Neuronal stem cell (in vitro differentiated cells): ENCODE data around the gene UNC13D.

Experiments used
- DNase-seq: peaks from one replicate; pipeline ENCODE4 v3.0.0-alpha.2; 2013; ENCODE audit warnings: low spot score
- H2AFZ ChIP-seq: one replicate; pipeline ENCODE4 v1.6.1; 2013; ENCODE audit warnings: mild to moderate bottlenecking, low read length, inconsistent platforms
- H2AK5ac ChIP-seq: 2 replicates; pipeline ENCODE4 v1.6.1; 2013; ENCODE audit warnings: low read depth, mild to moderate bottlenecking, inconsistent platforms, low read length, moderate library complexity, mixed read lengths
- H2BK120ac ChIP-seq: 2 replicates; pipeline ENCODE4 v1.6.1; 2013; ENCODE audit warnings: low read depth, mild to moderate bottlenecking, inconsistent platforms, low read length, moderate library complexity, mixed read lengths
- H2BK12ac ChIP-seq: one replicate; pipeline ENCODE4 v1.6.1; 2013; ENCODE audit warnings: low read length, inconsistent platforms
- H2BK15ac ChIP-seq: 2 replicates; pipeline ENCODE4 v1.6.1; 2013; ENCODE audit warnings: mild to moderate bottlenecking, low read length, inconsistent platforms, mixed read lengths
- H2BK5ac ChIP-seq: one replicate; pipeline ENCODE4 v1.6.1; 2013; ENCODE audit warnings: inconsistent platforms, mild to moderate bottlenecking, low read length, moderate library complexity
- H3K14ac ChIP-seq: one replicate; pipeline ENCODE4 v1.6.1; 2013; ENCODE audit warnings: low read length, inconsistent platforms
- H3K18ac ChIP-seq: 2 replicates; pipeline ENCODE4 v1.6.1; 2013; ENCODE audit warnings: low read length, inconsistent platforms
- H3K23ac ChIP-seq: 2 replicates; pipeline ENCODE4 v1.6.1; 2013; ENCODE audit warnings: low read depth, mild to moderate bottlenecking, mixed read lengths, low read length, inconsistent platforms; ENCODE audit not compliant: poor library complexity
- H3K27ac ChIP-seq: replicated peaks from 3 replicates; pipeline ENCODE4 v1.5.1; 2013; ENCODE audit warnings: low read length, inconsistent platforms
- H3K27me3 ChIP-seq, 3 experiments: 2 replicates each; pipeline ENCODE4 v1.6.1; 2013; ENCODE audit warnings: low read length in 3 of 3, mild to moderate bottlenecking in 2 of 3, inconsistent platforms in 1 of 3, low read depth in 1 of 3, mixed read lengths in 1 of 3, moderate library complexity in 1 of 3; ENCODE audit not compliant: control insufficient read depth in 3 of 3, insufficient read depth in 3 of 3
- H3K36me3 ChIP-seq, 2 donors: replicated peaks in 1 of 2; 2 replicates each; pipeline ENCODE4 v1.6.1; 2013; ENCODE audit warnings: low read length in 2 of 2; ENCODE audit not compliant: control insufficient read depth in 2 of 2, insufficient read depth in 2 of 2
- H3K4ac ChIP-seq: 2 replicates; pipeline ENCODE4 v1.6.1; 2013; ENCODE audit warnings: inconsistent platforms, mild to moderate bottlenecking, low read length, moderate library complexity
- H3K4me1 ChIP-seq, 2 donors: 1 replicate in 1 of 2; 2 replicates in 1 of 2; pipeline ENCODE4 v1.6.1; 2013; ENCODE audit warnings: low read length in 2 of 2, low read depth in 1 of 2; ENCODE audit not compliant: control insufficient read depth in 2 of 2, insufficient read depth in 1 of 2
- H3K4me2 ChIP-seq: one replicate; pipeline ENCODE4 v1.6.1; 2013; ENCODE audit warnings: mild to moderate bottlenecking, low read length, inconsistent platforms; ENCODE audit not compliant: insufficient read depth, poor library complexity, severe bottlenecking
- H3K4me3 ChIP-seq, 2 donors: 2 replicates each; pipeline ENCODE4 v1.5.1; 2013; ENCODE audit warnings: low read length in 2 of 2, mild to moderate bottlenecking in 2 of 2, inconsistent platforms in 1 of 2, moderate library complexity in 1 of 2
- H3K79me1 ChIP-seq: one replicate; pipeline ENCODE4 v1.6.1; 2013; ENCODE audit warnings: low read depth, mild to moderate bottlenecking, inconsistent platforms, low read length, moderate library complexity
- H3K9ac ChIP-seq: one replicate; pipeline ENCODE4 v1.6.1; 2013; ENCODE audit warnings: mild to moderate bottlenecking, low read depth, low read length, inconsistent platforms; ENCODE audit not compliant: poor library complexity
- H3K9me3 ChIP-seq, 2 donors: replicated peaks in 1 of 2; 2 replicates each; pipeline versions ENCODE3 to v1.6.1; 2013; ENCODE audit warnings: low read length in 2 of 2, mild to moderate bottlenecking in 2 of 2, inconsistent platforms in 1 of 2, low read depth in 1 of 2, mixed read lengths in 1 of 2, moderate library complexity in 1 of 2; ENCODE audit not compliant: control insufficient read depth in 2 of 2, insufficient read depth in 1 of 2
- H4K8ac ChIP-seq: one replicate; pipeline ENCODE4 v1.6.1; 2013; ENCODE audit warnings: low read depth, mild to moderate bottlenecking, inconsistent platforms, low read length, moderate library complexity
- H4K91ac ChIP-seq: one replicate; pipeline ENCODE4 v1.6.1; 2013; ENCODE audit warnings: low read length, low read depth, mild to moderate bottlenecking, inconsistent platforms; ENCODE audit not compliant: poor library complexity
- WGBS, 2 donors: extraction: QIAGEN DNeasy Blood & Tissue Kit; methylation state at CpG; one replicate each; pipeline ENCODE4 v1.1.7; 2013; ENCODE audit warnings: missing lambda C conversion rate in 2 of 2, mixed read lengths in 1 of 2; ENCODE audit not compliant: insufficient read length in 2 of 2, insufficient replicate concordance in 1 of 2; ENCODE audit errors: extremely low coverage in 2 of 2; 5-methylcytosine and 5-hydroxymethylcytosine counted together

UNC13D gene

DNA sequence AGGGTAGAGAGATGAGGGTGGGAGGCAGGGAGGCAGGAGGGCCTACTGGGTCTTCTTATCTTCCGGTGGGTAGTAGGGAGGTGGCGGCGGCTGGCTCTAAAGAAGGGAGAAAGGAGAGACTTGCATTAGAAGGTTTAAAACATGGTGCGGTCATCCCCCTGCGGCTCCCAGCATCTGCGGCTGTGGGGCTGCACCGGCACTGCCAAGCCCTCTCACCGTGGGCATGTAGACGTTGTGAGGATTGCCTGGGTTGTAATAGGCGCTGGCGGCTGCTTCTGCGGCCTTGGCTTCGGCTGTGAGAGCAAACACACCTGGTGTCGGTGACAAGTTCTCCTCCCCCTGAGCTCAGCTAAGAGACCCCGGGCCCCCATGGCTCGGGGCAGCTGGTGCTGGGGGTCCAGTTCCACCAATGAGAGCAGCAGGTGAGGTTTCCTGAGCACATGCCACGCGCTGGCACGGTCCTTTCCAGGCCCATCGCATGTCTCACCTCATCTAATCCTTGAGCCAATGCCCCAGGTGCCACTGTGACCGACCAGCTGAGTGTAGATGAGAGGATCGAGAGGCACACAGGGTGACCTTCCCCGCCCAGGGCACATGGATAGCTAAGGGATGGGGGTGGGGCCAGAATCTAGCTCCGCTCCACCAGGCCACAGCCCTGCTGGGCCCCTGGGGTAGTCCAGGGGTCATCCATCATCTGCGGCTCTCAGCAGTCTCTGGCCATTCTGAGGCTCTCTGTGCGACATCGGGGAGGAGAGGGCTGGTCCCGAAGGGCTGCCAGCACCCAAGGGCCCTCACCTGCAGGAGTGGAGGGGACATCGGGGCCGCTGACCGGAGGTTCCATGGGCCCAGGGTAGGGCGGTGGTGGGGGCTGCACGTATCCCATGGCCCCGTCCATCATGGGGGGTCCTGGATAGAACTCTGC, 2.7 kb upstream of the UNC13D start:
- Histone ChIP-seq H3K36me3 (peaks cover 37 to 56% of the 10 kb centered on the region in 2 donors), H3K4ac (no peak overlapping the region), H4K91ac (no peak overlapping the region), H3K27me3 (no peaks in the 10 kb centered on the region), H3K4me2 (no peak overlapping the region), H3K27ac (no peak overlapping the region), H3K18ac (no peak overlapping the region), H3K14ac (no peak overlapping the region), H3K4me3 (no peak overlapping the region), H3K9ac (peak overlapping the region; percentile 44), H2BK12ac (no peak overlapping the region), H2BK120ac (no peak overlapping the region), H3K23ac (peak overlapping the region; percentile 73), H4K8ac (no peak overlapping the region), H2AFZ (no peak overlapping the region), H2AK5ac (no peak overlapping the region), H3K4me1 (peaks cover 5 to 6% of the 10 kb centered on the region in 2 donors), H3K79me1 (no peaks in the 10 kb centered on the region), H3K9me3 (no peaks in the 10 kb centered on the region), H2BK15ac (no peak overlapping the region), H2BK5ac (peak overlapping the region; percentile 87)
- no CpG with 5 or more reads among the region's 34 CpGs for WGBS, 2 donors
- DNase-seq: no peak

DNA sequence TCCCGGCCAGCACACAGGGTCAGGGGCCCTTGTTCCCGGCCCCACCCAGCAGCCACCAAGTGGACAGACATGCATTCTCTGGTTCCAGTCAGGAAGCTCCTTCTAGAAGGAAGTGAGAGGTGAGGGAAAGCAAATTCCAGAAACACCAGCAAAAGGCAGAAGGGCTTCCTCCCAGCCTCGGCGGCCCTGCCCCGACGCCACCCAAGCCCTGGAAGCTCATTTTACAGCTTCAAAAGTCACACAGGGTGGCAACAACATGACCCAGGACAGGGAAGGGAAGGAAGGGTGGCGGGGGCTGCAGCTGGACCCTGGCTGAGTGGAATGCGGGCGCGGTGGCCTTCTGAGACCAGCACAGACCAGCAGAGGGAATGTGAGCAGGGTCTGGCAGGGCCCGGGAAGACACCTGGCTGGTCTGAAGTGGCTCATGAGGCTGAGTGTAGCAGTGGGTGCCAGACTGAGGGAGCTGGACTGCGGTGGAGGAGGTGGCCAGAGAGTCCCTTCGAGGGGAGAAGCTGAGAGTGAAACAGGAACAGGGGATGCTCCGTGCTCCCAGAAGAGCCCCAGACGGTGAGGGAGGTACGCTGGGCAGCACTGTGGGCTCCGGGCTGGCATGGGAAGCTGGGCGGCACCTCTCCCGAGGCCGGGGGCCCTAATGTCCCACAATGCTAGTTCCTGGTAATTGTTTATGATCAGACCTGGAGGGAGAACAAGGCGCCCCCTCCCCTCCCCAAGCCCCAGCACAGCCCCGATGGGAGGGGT, 1.9 kb upstream of the UNC13D start:
- Histone ChIP-seq H3K4me1 (peaks cover 5 to 6% of the 10 kb centered on the region in 2 donors), H3K27ac (no peak overlapping the region), H3K9ac (peak overlapping the region; percentile 44), H3K23ac (no peak overlapping the region), H2AK5ac (no peak overlapping the region), H4K8ac (peak overlapping the region; percentile 96), H3K4ac (no peak overlapping the region), H3K14ac (no peak overlapping the region), H3K36me3 (peaks cover 37 to 51% of the 10 kb centered on the region in 2 donors), H3K79me1 (no peaks in the 10 kb centered on the region), H2BK12ac (no peak overlapping the region), H2BK120ac (no peak overlapping the region), H2BK15ac (no peak overlapping the region), H3K18ac (no peak overlapping the region), H3K9me3 (no peaks in the 10 kb centered on the region), H2AFZ (no peak overlapping the region), H3K4me3 (no peak overlapping the region), H4K91ac (no peak overlapping the region), H3K27me3 (no peaks in the 10 kb centered on the region), H3K4me2 (no peak overlapping the region), H2BK5ac (peak overlapping the region; percentile 87)
- WGBS, 2 donors: no CpG with 5 or more reads among the region's 22 CpGs
- no peak for DNase-seq

DNA sequence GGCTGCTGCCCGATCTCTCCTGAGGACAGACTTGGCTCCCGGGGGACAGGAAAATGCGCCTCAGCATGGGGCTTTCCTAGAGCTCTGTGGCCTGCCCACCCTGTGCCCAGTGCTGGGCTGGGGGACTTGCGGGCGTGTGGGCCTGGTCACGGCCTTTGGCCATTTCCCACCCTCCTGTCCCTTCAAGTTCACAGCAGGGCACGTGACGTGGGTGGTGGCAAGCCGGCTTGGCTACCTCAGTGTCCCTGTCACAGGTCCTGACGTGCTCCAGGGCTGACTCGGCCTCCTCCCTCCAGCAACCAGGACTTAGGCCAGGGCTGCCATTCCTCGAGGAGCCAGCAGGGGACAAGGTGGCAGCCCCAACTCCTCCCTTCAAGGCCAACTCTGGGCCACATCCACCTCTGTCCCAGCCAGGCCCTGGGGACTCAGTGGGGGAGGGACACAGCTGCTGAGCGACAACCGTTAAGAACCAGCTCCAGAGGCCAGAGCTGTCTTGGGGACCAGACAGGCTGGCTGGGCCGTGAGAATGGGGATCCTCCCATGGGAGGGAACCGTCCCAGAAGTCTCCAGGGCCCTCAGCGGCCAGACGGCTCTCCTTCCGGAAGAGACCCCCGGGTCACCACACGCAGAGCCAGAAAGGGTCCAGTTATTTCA, 981 bp upstream of the UNC13D start:
- H4K8ac ChIP-seq: no peak overlapping the region
- no peak overlapping the region for H3K27ac ChIP-seq
- H3K79me1 ChIP-seq: no peaks in the 10 kb centered on the region
- H3K9me3 ChIP-seq: no peaks in the 10 kb centered on the region
- no peak overlapping the region for H3K14ac ChIP-seq
- peak overlapping the region; percentile 86 for H3K23ac ChIP-seq
- H2BK5ac ChIP-seq: no peak overlapping the region
- peak overlapping the region in 1 of 2 donors; percentile 12 for H3K4me3 ChIP-seq
- no CpG with 5 or more reads among the region's 21 CpGs for WGBS, 2 donors
- no peak overlapping the region for H3K4ac ChIP-seq
- peak overlapping the region; percentile 64 for H3K9ac ChIP-seq
- H2BK12ac ChIP-seq: no peak overlapping the region
- H3K4me2 ChIP-seq: no peak overlapping the region
- H4K91ac ChIP-seq: no peak overlapping the region
- no peak overlapping the region for H2BK120ac ChIP-seq
- peak overlapping the region; percentile 16 for H2AK5ac ChIP-seq
- H3K18ac ChIP-seq: peak overlapping the region; percentile 92
- peaks cover 32 to 42% of the 10 kb centered on the region in 2 donors for H3K36me3 ChIP-seq
- peak; percentile 59 for DNase-seq
- no peak overlapping the region for H2BK15ac ChIP-seq
- H3K4me1 ChIP-seq: peaks cover 5 to 6% of the 10 kb centered on the region in 2 donors
- no peaks in the 10 kb centered on the region for H3K27me3 ChIP-seq
- no peak overlapping the region for H2AFZ ChIP-seq
